ENCODE measurements around the gene SETD1B. TPM values are rescaled to one million over a fixed set of nuclear protein-coding genes. Genes with fewer than 3 reads are reported as not detected.

Gene SETD1B
- total RNA-seq, 2 experiments from 2014 or later, result 13.3 TPM

- CTCF ChIA-PET, result interaction anchor here (0.7 to 14.8 kb wide), 2 partner anchors 16 to 27 kb away, joined by 3 to 420 read pairs; partner anchors contain the start of gene RHOF
- Mint-ChIP-seq H3K4me1 (ENCODE audit: low read depth) (peaks cover 38% of the 10 kb centered on the region), H3K27me3 (no peaks in the 10 kb centered on the region), H3K36me3 (ENCODE audit: low read depth) (peaks cover 25% of the 10 kb centered on the region), H3K4me3 (no peak overlapping the region), H3K27ac (peak overlapping the region; percentile 73), H3K9me3 (no peaks in the 10 kb centered on the region)
- DNase-seq (no peak), ATAC-seq (no peak)
- no peak for TF ChIP-seq CTCF (IDR thresholded peaks at IDR 0.05)
- POLR2A ChIA-PET, result interaction anchor here (1.1 to 30.9 kb wide), 3 partner anchors 11 to 66 kb away, joined by 3 to 683 read pairs (median 3); partner anchors contain the start of genes RHOF, SETD1B and TMEM120B
- intact Hi-C loops (cut with micrococcal nuclease), result no loop called here
Measured at GRCh38 chr12:121778567-121779421, 25.0 kb upstream of the SETD1B start.

GRCh38 chr12:121779422-121779895 is 24.4 kb upstream of the SETD1B start:
- DNase-seq (no peak), ATAC-seq (no peak)
- H3K36me3 Mint-ChIP-seq (ENCODE audit: low read depth), result peaks cover 29% of the 10 kb centered on the region
- no peaks in the 10 kb centered on the region for H3K9me3 Mint-ChIP-seq
- intact Hi-C loops (cut with micrococcal nuclease), result no loop called here
- ChIA-PET POLR2A (interaction anchor here (1.2 to 30.9 kb wide), 2 partner anchors 11 to 21 kb away, joined by 3 to 683 read pairs; partner anchors contain the start of genes RHOF and SETD1B), CTCF (interaction anchor here (14.8 kb wide), 1 partner anchor 16 kb away, joined by 420 read pairs; the partner anchor contains the start of gene RHOF)
- H3K4me1 Mint-ChIP-seq (ENCODE audit: low read depth), result peaks cover 44% of the 10 kb centered on the region
- no peak overlapping the region for H3K4me3 Mint-ChIP-seq
- no peaks in the 10 kb centered on the region for H3K27me3 Mint-ChIP-seq
- peak overlapping the region; percentile 73 for H3K27ac Mint-ChIP-seq
- no peak for TF ChIP-seq CTCF (IDR thresholded peaks at IDR 0.05)

GRCh38 chr12:121780429-121780828 is 23.4 kb upstream of the SETD1B start:
- Mint-ChIP-seq H3K36me3 (ENCODE audit: low read depth) (peaks cover 36% of the 10 kb centered on the region), H3K9me3 (no peaks in the 10 kb centered on the region), H3K4me3 (no peak overlapping the region), H3K27ac (peak overlapping the region; percentile 92), H3K4me1 (ENCODE audit: low read depth) (peaks cover 52% of the 10 kb centered on the region), H3K27me3 (no peaks in the 10 kb centered on the region)
- ChIA-PET POLR2A (interaction anchor here (30.9 kb wide), 1 partner anchor 20 kb away, joined by 683 read pairs; the partner anchor contains the start of genes RHOF and SETD1B), CTCF (interaction anchor here (1.1 to 14.8 kb wide), 4 partner anchors 9 to 31 kb away, joined by 5 to 420 read pairs (median 15); partner anchors contain the start of gene RHOF)
- ATAC-seq (no peak), DNase-seq (no peak)
- intact Hi-C loops (cut with micrococcal nuclease), result no loop called here
- no peak for TF ChIP-seq CTCF (IDR thresholded peaks at IDR 0.05)

- peak; percentile 1 for ATAC-seq
- ChIA-PET CTCF (interaction anchor here (0.8 to 14.8 kb wide), 12 partner anchors 8 to 107 kb away, joined by 3 to 420 read pairs (median 4); partner anchors contain the start of genes PSMD9, RHOF and TMEM120B), POLR2A (interaction anchor here (1.0 to 30.9 kb wide), 5 partner anchors 8 to 166 kb away, joined by 3 to 683 read pairs (median 4); partner anchors contain the start of genes RHOF and SETD1B)
- intact Hi-C loops (cut with micrococcal nuclease), result no loop called here
- Mint-ChIP-seq H3K4me1 (ENCODE audit: low read depth) (peaks cover 54% of the 10 kb centered on the region), H3K27ac (peak overlapping the region; percentile 92), H3K27me3 (no peaks in the 10 kb centered on the region), H3K4me3 (peak overlapping the region; percentile 59), H3K36me3 (ENCODE audit: low read depth) (peaks cover 41% of the 10 kb centered on the region), H3K9me3 (no peaks in the 10 kb centered on the region)
- no peak for DNase-seq
- no peak for TF ChIP-seq CTCF (IDR thresholded peaks at IDR 0.05)
Measured at GRCh38 chr12:121781484-121781997, 22.3 kb upstream of the SETD1B start.

All from activated CD8-positive, alpha-beta T cell treated with anti-CD3 and anti-CD28 coated beads for 36 hours (primary cell).